Glomerular visceral epithelial cell (primary cell): ENCODE measurements around the gene ATXN7L2.

Experiments used
- DNase-seq: peaks from one replicate; pipeline ENCODE4 v3.0.0-alpha.2; 2016; ENCODE audit errors: extremely low spot score

The ATXN7L2 gene

GRCh38 chr1:109527098-109527811, 43.5 kb downstream of the ATXN7L2 start:
- DNase-seq = no peak

GRCh38 chr1:109527846-109528695, 44.4 kb downstream of the ATXN7L2 start:
- DNase-seq = no peak

- no peak for DNase-seq
Measured at GRCh38 chr1:109528712-109529111, 45.0 kb downstream of the ATXN7L2 start.

GRCh38 chr1:109529881-109530456, 46.3 kb downstream of the ATXN7L2 start:
- no peak for DNase-seq

GRCh38 chr1:109530457-109531087, 46.9 kb downstream of the ATXN7L2 start:
- no peak for DNase-seq

- no peak for DNase-seq
Measured at GRCh38 chr1:109531380-109531779, 47.7 kb downstream of the ATXN7L2 start.

- no peak for DNase-seq
Measured at GRCh38 chr1:109531826-109532364, 48.2 kb downstream of the ATXN7L2 start.

- peak; percentile 75 for DNase-seq
Measured at GRCh38 chr1:109532365-109533136, 48.8 kb downstream of the ATXN7L2 start.

- DNase-seq = no peak
Measured at GRCh38 chr1:109534307-109534858, 50.7 kb downstream of the ATXN7L2 start.

- no peak for DNase-seq
Measured at GRCh38 chr1:109535481-109535880, 51.8 kb downstream of the ATXN7L2 start.

GRCh38 chr1:109535971-109536491, 52.3 kb downstream of the ATXN7L2 start:
- no peak for DNase-seq

GRCh38 chr1:109537450-109538178, 53.9 kb downstream of the ATXN7L2 start:
- DNase-seq = no peak

- DNase-seq = no peak
Measured at GRCh38 chr1:109538827-109539555, 55.3 kb downstream of the ATXN7L2 start.

GRCh38 chr1:109539676-109540075, 56.0 kb downstream of the ATXN7L2 start, which contains the start of gene GPR61:
Gene GPR61, plus strand, starts transcription at chr1:109539872. Its CDS starts 3,151 bp downstream, at chr1:109543023.
- no peak for DNase-seq

- no peak for DNase-seq
Measured at GRCh38 chr1:109541102-109541501, 57.4 kb downstream of the ATXN7L2 start.
